LNCaP clone FGC (cell line): ENCODE results near the gene CPNE4.

Experiments
- DNase-seq: peaks from one replicate; pipeline ENCODE4 v3.0.0-alpha.2; 2011; ENCODE audit warnings: low read depth
- H3K4me3 ChIP-seq: 2 replicates; pipeline ENCODE4 v1.5.1; 2011; ENCODE audit warnings: mild to moderate bottlenecking, low read depth, low read length, control low read depth
- TF ChIP-seq, protein P1 (sequence below): IDR thresholded peaks from 2 replicates; pipeline ENCODE4 v1.5.1; 2012; ENCODE audit warnings: mild to moderate bottlenecking; ENCODE audit not compliant: control insufficient read depth, insufficient read depth; ENCODE audit errors: extremely low read depth

Gene CPNE4

DNA sequence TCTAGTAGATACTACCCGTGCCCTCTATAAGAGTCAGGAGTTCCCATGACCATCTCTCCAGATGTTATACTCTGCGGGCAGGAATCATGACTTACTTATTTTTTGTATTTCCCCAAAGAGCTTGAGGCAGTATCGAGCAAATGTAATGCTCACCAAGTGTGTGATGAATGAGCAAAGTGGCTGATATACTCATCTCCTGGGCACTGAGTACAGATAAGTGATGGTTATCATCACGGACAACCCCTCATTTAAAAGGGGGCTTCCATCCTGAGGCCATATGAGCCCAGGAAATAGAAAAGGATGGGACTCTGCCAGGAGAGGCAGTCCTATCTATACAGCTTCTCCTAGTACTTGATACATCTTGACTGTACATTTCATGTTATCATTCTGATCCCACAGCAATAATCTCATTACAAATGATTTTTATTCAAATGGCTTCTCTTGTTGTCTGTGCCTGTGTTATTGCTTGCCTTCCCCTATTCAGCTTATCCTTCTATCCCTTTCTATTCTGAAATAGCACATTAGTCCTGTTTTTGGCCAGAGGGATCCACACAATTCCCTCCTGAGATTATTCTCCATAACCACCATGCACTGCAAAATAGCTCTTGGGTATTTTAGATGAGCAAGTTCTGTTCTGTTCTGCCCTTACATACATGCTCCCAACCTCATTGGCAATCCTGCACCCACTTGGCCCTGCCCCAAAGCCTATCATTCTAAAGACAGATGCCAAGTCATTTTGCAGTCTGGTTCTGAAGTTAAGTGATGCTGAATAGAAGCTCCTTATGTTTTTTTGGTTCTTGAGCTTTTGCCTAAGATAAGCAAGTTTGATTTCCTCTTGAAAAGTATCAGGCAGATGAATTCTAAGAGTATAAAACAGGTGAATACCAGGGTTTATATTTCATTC is 484.0 kb downstream of the CPNE4 start:
- no peak for DNase-seq
- no peak overlapping the region for H3K4me3 ChIP-seq
- TF ChIP-seq, protein P1, sequence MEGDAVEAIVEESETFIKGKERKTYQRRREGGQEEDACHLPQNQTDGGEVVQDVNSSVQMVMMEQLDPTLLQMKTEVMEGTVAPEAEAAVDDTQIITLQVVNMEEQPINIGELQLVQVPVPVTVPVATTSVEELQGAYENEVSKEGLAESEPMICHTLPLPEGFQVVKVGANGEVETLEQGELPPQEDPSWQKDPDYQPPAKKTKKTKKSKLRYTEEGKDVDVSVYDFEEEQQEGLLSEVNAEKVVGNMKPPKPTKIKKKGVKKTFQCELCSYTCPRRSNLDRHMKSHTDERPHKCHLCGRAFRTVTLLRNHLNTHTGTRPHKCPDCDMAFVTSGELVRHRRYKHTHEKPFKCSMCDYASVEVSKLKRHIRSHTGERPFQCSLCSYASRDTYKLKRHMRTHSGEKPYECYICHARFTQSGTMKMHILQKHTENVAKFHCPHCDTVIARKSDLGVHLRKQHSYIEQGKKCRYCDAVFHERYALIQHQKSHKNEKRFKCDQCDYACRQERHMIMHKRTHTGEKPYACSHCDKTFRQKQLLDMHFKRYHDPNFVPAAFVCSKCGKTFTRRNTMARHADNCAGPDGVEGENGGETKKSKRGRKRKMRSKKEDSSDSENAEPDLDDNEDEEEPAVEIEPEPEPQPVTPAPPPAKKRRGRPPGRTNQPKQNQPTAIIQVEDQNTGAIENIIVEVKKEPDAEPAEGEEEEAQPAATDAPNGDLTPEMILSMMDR, result no peak

DNA sequence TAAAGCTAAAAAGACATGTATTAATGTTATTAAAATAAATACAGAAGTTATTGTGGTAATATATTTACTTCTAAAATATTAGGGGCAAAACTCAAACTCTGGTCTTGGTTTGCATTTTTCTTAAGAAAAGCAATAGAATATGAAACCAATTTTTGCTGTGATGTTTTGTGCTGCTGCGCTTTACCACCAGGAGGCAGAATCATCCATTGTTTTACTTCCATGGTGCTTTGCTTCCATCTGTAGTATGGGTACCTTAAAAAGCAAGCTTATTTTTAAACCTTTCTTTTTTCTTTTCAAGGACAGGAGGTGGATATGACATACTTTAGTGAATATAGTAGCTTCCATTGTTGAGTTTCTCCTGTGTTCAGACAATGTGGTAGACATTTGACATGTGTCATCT is 485.5 kb downstream of the CPNE4 start:
- no peak overlapping the region for H3K4me3 ChIP-seq
- TF ChIP-seq, protein P1, result peak; percentile 59
- no peak for DNase-seq

- DNase-seq, result no peak
- TF ChIP-seq, protein P1, result no peak
- H3K4me3 ChIP-seq, result no peak overlapping the region
These were observed 487.2 kb downstream of the CPNE4 start for GRCh38 chr3:131547585-131547984.

GRCh38 chr3:131546441-131546840 is 488.4 kb downstream of the CPNE4 start:
- no peak for DNase-seq
- TF ChIP-seq, protein P1, result no peak
- H3K4me3 ChIP-seq, result no peak overlapping the region

- H3K4me3 ChIP-seq, result no peak overlapping the region
- TF ChIP-seq, protein P1, result no peak
- no peak for DNase-seq
These were observed 490.3 kb downstream of the CPNE4 start for GRCh38 chr3:131544557-131544956.

GRCh38 chr3:131543714-131544113 is 491.1 kb downstream of the CPNE4 start:
- no peak overlapping the region for H3K4me3 ChIP-seq
- DNase-seq, result peak; percentile 74
- TF ChIP-seq, protein P1, result no peak
